COLO668 (cell line): ENCODE measurements around the gene PAPOLB.
"Not testable (repeated sequence)": the region's sequence is repeated elsewhere in the genome, so short reads cannot be mapped to it uniquely, and the experiment has no call there.

Experiments
- DNase-seq: peaks from one replicate; lab custom pipeline; 2025; ENCODE audit not compliant: unreplicated experiment; lab: John Stamatoyannopoulos, UW

Gene PAPOLB

DNA sequence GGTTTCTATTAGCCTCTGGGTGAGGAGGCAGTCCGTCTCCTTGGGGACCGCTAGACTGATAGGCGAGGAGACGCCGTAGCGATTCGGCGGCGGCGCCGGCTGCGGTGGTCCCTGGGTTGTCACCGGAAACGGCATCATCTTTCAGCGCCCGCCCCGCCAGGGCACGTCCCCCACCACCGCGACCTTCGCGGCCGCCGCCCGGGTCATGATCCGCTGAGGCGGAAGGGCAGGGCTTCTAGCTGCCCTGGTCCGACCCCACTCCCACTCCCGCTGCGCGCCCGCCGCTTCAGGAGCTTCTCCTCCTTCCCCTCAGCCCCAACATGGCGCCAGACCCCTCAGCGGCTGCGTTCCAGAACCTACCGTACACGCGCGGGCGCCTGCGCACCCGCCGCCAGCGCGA lies at the start of gene PAPOLB:
PAPOLB (minus strand) TSS at position 358 of the 400 bp plus-strand sequence; CDS start at position 138, 220 bp downstream.
- no peak for DNase-seq

DNA sequence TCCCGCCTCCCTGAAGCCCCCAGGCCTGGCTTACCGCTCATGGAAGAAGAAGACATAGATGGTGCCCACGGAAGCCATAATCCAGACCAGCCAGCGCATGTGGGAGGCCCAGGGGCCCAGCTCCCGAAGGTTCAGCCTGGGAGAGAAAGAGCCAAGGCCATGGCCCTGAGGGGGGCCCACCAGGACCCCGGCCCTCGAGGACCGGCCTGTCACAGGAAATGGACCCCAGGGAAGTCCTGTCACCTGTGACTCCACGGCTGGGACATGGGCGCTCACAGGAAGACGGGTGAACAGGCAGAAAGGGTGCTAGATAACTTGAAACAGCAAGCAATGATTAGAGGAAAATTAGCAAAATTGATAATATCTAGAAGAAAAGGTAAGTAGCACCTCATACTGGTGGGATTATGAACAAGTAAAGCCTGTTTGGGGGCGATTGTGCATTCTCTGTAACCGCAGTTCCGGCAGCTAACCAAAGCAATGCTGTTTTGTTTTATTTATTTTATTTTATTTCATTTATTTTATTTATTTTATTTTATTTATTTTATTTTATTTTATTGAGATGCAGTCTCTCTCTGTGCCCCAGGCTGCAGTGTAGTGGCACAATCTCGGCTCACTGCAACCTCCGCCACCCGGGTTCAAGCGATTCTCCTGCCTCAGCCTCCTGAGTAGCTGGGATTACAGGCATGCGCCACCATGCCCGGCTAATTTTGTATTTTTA lies 49.4 kb upstream of the PAPOLB start:
- DNase-seq = no peak

DNA sequence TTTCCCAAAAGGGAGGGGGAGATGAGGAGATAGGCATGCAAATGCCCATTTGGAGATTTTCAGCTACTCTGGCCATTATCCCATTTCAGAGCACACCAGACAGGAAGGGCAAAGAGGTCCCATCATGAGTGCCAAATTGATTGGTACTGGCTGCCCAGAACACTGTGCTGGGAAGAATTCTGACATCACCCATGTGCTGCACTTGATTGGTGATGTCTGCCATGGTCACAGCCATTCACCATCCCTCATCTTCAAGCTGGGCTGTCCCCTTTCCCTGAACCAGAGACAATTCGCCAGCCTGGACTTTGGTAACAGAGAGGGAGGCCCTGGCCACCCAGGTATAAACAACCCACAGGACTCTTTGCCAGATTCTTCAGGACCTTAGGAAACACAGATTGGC lies 44.9 kb upstream of the PAPOLB start:
- no peak for DNase-seq

DNA sequence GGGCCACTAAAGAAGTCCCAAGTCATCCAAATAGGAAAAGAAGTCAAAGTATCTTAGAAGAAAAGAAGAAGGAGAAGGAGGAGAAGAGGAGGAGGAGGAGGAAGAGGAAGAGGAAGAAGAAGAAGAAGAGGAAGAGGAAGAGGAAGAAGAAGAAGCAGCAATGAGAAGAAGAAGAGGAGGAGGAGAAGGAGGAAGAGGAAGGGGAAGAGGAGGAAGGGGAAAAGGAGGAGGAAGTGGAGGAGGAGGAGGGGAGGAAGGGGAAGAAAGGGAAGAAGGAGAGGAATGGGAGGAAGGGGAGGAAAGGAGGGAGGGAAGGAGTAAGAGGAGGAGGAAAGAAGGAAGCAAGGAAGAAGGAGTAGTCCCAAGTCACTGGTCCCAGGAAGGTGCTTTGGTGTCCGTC lies 43.3 kb upstream of the PAPOLB start:
- DNase-seq = no peak

DNA sequence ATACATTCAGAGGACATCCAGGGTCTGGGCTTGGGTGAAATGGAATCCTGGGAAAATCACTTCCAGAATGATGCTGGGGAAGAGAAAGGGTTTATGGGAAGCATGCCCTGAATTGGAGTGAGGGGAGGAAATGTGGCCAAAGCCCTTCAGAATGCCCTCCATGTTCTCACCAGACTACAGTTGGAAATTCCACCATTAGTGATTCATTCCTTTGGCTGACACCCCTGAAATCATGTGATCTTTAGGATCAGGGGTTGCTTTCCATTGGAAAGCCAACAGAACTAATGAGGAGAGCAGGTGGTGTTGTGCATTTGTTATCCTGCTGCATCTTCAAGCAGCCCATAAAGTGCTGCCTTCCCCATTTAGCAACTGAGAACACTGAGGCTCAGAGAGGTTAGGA lies 42.5 kb upstream of the PAPOLB start:
- no peak for DNase-seq

DNA sequence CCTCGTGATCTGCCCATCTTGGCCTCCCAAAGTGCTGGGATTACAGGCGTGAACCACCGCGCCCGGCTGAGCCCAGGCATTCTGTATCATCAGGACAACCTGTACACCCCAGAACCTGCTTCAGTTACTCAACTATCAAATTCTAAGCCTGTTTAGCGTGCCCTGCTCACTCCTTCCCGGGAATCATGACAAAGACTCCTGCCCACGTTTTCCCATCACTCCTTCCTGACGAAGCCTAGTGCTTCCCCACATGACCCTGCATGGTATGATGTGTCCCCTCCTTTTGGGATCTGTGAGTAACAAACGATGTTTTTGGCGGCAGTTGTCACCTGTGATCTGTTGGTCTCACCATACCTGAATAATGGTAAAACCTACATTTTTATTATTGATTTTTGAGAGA lies 33.9 kb upstream of the PAPOLB start:
- DNase-seq = no peak

DNA sequence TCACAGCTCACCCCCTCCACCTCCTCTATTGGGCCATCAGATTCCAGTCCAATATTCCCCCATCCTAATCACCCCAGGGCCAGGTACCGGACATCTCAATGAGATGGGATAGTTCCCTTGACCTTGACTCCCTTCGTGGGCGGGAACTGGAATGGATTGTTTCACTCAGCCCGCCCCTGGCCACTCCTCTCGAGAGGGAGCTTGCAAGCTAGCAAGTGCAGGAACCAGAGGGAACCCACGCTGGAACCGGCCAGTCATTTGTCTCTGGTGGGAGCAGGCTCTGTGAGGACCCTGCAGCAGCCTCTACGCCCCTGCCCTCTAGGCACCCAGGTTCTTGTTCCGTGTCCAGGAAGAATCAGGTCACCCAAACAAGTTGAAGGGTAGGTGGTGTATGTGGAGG lies 32.7 kb upstream of the PAPOLB start:
- DNase-seq = no peak

DNA sequence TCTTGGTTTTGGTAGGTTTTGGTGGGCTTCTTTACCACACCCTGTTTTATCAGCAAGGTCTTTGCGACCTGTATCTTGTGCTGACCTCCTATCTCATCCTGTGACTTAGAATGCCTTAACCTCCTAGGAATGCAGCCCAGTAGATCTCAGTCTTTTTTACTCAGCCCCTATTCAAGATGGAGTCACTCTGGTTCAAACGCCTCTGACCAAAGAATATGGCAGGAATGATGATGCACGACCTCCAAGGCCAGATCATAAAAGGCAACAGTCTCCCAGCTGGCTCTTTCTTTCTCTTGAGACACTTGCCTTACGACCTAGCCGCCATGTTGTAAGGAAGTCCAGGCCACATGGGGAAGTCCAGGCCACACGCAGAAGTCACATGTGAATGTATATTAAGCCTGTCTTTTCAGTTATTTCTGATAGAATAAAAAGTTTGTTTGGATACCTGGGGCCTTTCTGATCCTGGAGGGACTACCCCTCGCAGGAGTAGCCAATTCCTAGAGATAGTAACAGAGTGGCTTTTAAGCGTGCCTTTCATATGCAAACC lies 32.2 kb upstream of the PAPOLB start:
- no peak for DNase-seq

DNA sequence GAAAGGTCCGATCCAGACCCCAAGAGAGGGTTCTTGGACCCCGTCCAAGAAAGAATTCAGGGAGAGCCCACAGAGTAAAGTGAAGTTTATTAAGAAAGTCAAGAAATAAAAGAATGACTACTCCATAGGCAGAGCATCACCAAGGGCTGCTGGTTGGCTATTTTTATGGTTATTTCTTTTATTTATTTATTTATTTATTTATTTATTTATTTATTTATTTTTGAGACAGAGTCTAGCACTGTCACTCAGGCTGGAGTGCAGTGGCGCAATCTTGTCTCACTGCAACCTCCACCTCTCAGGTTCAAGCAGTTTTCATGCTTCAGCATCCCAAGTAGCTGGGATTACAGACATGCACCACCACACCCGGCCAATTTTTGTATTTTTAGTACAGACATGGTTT lies 31.4 kb upstream of the PAPOLB start:
- not testable (repeated sequence) for DNase-seq

DNA sequence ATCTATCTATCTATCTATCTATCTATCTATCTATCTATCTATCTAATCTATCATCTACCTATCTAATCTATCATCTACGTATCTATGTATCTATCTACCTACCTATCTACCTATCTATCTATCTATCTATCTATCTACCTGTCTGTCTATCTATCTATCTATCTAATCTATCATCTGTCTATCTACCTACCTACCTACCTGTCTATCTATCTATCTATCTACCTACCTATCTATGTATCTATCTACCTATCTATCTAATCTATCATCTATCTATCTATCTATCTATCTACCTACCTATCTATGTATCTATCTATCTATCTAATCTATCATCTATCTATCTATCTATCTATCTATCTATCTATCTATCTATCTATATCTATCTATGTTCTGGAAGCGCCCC lies 29.7 kb upstream of the PAPOLB start:
- not testable (repeated sequence) for DNase-seq

DNA sequence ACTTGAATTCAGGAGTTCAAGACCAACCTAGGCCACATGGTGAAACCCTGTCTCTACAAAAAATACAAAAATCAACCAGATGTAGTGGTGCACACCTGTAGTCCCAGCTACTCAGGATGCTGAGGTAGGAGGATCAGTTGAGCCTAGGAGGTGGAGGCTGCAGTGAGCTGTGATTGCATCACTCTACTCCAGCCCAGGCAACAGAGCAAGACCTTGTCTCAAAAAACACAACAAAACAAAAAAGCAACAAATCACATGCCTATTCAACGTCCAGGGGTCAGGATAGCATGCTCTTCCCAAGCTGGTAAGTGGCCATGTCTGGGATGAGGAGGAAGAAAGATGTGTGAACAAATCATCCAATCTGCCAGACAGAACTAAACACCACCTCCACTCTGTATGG lies 27.9 kb upstream of the PAPOLB start:
- DNase-seq = no peak

DNA sequence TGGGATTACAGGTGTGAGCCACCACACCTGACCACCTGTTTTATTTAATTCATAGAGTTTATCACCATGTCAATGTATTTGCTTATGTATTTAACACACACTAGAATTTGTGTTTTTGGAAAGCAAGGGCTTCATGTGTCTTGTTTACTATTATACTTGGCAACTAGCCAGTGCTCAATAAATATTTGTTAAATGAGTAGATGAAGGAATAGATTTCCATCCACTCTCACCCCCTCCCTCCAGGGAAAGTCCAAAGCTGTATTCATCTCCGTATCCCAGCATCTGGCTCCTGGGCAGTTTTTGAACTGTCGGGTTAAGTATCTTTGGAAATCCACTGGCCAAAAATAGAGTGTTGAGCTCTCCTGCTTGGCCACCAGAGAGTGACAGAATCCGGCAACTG lies 26.3 kb upstream of the PAPOLB start:
- peak; percentile 39 for DNase-seq

DNA sequence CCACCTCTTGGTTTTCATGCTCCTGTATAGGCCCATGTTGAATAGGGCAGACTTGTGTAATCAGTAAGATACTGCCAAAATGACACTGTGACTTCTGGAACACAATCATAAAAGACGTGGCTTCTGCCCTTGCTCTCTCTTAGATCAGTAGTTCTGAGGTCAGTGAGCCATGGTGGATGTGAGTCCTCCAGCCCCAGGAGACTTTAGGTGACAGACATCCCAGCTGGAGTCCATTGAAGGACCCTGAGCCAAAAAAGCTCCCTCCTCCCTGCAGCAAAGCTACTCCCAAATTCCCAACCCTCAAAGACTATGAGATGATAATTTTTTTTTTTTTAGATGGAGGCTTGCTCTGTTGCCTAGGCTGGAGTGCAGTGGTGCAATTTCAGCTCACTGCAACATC lies 24.8 kb upstream of the PAPOLB start:
- no peak for DNase-seq

DNA sequence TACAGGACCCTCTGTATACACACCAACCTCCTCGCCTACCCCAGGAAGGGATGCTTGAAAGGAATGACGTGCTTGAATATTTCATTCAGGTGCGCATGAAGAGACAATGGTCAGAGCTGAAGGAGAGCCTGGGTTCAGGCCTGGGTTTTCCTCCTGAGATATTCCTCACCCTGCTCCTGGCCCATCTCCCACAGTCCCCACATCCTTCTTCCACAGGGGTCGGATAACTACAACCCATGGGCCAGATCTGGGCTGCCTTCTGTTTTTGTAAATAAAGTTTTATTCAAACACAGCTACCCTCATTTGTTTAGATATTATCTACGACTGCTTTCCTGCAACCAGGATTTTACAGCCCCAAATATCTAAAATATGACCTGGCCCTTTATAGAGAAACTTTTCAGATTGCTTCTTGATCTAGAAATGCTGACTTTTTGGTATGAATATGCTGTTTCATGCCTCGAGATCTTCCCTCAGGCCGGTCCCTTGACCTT lies 23.5 kb upstream of the PAPOLB start:
- no peak for DNase-seq

DNA sequence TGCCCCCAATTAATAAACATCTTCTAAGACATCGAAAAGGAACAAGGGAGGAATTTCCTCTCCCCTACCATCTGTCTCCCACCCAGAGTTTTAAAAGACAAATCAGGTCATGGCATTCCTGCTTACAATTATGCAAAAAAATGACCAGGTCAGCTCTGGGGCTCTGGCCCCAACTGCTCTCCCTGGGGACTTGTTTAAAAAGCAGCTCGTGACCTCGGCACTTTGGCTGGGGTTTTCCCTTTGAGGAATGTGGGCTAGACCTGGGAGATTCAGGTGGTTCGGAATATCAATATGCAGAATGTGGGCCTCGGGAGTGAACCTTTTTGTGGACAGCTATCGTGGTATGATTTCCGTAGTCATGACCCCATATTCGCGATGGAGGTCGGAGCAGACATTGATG lies 22.3 kb upstream of the PAPOLB start:
- DNase-seq = no peak

DNA sequence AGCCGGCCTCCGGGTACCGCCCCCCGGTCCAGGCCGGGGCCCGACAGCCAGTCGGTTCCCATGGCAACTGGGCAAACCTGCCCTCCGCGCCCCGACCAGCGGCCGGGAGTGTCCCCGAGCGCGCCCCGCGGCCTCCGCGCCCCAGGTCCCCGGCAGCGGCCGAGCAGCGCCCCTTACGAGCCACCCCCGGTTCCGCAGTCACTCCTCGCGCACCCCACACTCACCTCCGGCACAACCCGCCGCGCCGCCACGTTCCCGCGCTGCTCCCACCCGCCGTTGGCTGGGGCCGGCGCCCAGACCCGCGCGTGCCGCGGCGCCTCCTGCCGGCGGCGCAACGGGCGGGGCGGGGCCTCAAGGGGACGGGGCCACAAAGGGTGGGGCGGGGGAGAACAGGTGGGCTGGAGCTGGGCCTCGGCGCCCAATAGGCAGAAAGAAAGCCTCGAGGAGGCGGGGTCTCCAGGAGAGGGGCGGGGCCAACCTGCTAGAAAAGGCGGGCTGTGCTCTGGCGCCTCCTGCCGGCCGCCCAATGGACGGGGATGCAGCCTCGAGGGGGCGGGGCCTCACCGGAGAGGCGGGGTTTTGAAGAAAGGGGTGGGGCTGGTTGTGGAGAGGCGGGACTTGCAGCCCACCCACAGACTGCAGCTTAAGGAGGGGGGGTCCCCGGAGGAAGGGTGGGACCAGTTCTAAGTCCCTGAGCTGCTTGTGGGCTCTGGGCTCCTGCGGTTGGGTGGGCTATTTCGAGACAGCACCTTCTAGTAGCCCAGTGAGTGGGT lies 21.7 kb upstream of the PAPOLB start, which contains the start of gene RADIL:
RADIL (minus strand) TSS at position 345 of the 773 bp plus-strand sequence. CDS start 5,577 bp downstream, outside the sequence.
- peak; percentile 77 for DNase-seq

DNA sequence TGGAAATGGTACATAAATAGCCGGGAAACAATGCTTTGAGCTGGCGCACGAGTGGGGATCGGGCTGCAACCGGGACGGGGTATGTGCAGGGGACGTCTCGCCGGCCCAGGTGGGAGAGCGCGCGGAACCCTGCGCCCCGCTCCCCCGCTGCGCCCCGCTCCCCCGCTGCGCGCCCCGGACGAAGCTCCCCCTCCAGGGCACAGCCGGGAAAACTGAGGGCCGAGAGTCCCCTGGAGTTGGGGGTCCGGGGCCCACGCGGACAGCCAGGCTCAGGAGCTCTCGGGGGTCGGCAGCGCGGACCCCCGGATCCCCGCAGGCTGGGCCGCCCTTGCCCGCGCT lies 21.2 kb upstream of the PAPOLB start:
- DNase-seq = no peak

DNA sequence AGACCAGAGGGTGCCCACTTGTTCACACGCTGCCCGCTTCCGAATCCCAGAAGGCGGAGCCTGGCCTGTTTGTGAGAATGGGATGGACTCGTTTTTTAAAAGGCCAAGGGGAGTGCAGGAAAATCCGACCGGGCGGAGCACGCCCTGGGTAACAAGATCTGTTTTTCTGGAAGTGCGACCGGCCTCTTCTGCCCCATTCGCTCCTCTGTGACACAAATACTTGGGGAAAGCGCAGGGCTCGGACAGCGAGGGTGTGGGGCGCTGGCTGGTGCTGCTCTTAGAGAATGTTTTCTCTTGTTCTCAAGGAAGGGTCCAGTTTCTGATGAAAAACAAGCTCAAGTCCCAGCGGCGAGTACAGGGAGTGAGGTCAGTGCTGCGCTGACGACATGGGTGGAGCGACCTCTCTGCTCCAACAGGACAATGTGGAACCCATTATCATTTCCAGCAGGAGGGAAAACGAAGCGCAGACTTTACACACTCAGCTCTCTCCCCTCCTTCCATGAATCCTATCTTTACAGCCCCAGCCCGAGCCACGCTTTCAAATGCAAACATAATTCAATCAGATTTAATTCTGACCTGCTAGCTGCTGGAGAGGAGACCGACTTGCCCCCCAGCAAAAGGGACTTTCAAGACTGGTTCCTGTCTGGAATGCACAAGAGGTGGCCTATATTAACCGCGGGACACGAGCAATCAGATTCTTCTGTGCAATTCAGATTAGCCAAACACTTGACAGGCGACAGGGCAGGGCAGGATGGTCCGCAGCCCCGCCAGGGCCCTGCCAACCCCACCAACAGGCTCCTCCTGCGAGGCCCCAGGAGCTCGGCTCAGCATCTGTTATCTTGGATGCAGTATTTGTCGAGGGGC lies 20.6 kb upstream of the PAPOLB start:
- DNase-seq = no peak

DNA sequence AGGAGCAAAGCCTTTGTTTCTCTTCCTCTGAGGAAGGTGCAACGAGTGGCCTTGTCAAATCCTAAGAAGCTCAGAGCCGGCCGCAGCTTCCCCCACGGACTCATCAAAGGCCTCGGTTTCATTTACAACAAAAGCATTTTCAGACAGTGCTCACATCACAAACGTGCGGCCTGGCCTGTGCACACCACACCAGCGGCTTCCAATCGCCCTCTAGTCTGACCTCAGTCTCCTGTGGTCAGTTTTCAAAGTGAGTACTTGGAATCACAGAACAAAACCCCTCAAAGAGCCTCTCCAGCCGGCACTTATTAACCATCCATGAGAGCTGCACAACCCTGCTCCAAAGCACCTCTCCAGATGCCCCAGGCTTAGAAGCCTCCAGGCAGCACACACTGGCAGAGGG lies 18.4 kb upstream of the PAPOLB start:
- DNase-seq = no peak

DNA sequence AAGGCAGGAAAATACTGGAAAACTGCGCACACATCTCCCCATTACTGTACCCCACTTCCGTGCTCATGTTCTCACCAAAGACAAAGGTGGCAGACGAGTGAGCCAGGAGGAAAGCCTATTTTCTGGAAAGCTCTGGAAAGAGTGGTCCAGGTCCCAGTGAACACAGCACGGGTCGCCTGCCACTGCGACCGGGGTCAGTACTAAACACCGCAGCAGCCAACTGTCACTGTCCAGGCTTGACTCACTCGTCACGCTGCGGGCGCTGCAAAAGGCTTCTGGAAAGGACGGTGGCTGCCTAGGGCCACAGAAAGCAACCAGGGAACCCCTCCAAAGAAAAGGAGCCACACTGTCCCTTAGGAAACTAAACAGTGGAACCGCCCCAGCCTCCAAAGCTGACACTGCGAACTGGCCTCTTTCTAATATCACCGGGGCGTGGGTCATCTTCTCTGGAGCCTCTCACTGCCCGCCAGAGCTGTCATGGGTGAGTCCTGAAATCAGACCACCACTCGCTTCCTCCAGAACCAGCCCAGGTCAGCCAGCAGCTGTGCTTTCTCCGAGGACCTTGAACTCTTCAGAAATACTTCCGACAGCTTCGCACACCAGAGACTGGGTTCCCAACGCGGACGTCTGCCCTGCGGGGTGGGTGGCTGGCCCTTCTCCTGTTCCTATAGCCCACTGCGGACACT lies 17.7 kb upstream of the PAPOLB start:
- DNase-seq = no peak
